CD4-positive, alpha-beta T cell (primary cell): ENCODE measurements around the gene PRKAR1B. TPM values are rescaled to one million over a fixed set of nuclear protein-coding genes. Genes with fewer than 3 reads are reported as not detected.

Experiments used
- ATAC-seq: fragments of 200-7000 bp; cut with Tn5 transposase; one replicate; pipeline ENCODE4 v1.10.0; 2022; ENCODE audit warnings: mild to moderate bottlenecking; ENCODE audit not compliant: poor library complexity
- CTCF ChIA-PET: fragments of 350-600 bp; sonication (Branson Sonifier 250); formaldehyde crosslinking; loops from one replicate; lab custom pipeline; 2021; ENCODE audit warnings: antibody characterized with exemption, inconsistent platforms; lab: Charles Lee
- POLR2A ChIA-PET: fragments of 350-600 bp; sonication (Branson Sonifier 250); formaldehyde crosslinking; loops from one replicate; lab custom pipeline; 2021; ENCODE audit warnings: antibody characterized with exemption, inconsistent platforms; lab: Charles Lee
- DNase-seq, 14 experiments: peaks; one replicate each; pipeline ENCODE4 v3.0.0-alpha.2; 2013 to 2020; ENCODE audit warnings: mixed read lengths in 2 of 14
- H3K27ac ChIP-seq, 2 donors: one replicate each; pipeline versions ENCODE4 v1.5.1 to v1.7.0; 2013; ENCODE audit warnings: low read length in 2 of 2, low read depth in 1 of 2, mild to moderate bottlenecking in 1 of 2
- H3K27me3 ChIP-seq, 2 experiments: 1 replicate in 1 of 2; 2 replicates in 1 of 2; pipeline versions ENCODE4 v1.6.1 to v1.7.0; 2013; ENCODE audit warnings: low read length in 2 of 2, control low read depth in 1 of 2, mild to moderate bottlenecking in 1 of 2, moderate library complexity in 1 of 2; ENCODE audit not compliant: insufficient read depth in 2 of 2, control insufficient read depth in 1 of 2
- H3K36me3 ChIP-seq: one replicate; pipeline ENCODE4 v1.6.1; 2013; ENCODE audit warnings: low read length, control low read depth; ENCODE audit not compliant: insufficient read depth
- H3K4me1 ChIP-seq: one replicate; pipeline ENCODE4 v1.6.1; 2013; ENCODE audit warnings: low read length, control low read depth; ENCODE audit not compliant: insufficient read depth
- H3K4me3 ChIP-seq: one replicate; pipeline ENCODE4 v1.5.1; 2013; ENCODE audit warnings: mild to moderate bottlenecking, low read length, moderate library complexity
- H3K9me3 ChIP-seq, 2 experiments: 1 replicate in 1 of 2; 2 replicates in 1 of 2; pipeline versions ENCODE4 v1.6.1 to v1.7.0; 2013; ENCODE audit warnings: low read length in 2 of 2, mild to moderate bottlenecking in 2 of 2, control low read depth in 1 of 2, moderate library complexity in 1 of 2; ENCODE audit not compliant: control insufficient read depth in 1 of 2, insufficient read depth in 1 of 2
- H3K27ac Mint-ChIP-seq: one replicate; pipeline ENCODE4 v1.8.0; 2020; ENCODE audit warnings: mixed read lengths
- H3K27me3 Mint-ChIP-seq: one replicate; pipeline ENCODE4 v1.8.0; 2021; ENCODE audit warnings: mixed read lengths
- H3K36me3 Mint-ChIP-seq: one replicate; pipeline ENCODE4 v1.8.0; 2021; ENCODE audit warnings: low read depth, mixed read lengths
- H3K4me1 Mint-ChIP-seq: one replicate; pipeline ENCODE4 v1.8.0; 2021; ENCODE audit warnings: low read depth, mixed read lengths
- H3K4me3 Mint-ChIP-seq: one replicate; pipeline ENCODE4 v1.8.0; 2020; ENCODE audit warnings: mild to moderate bottlenecking, mixed read lengths
- H3K9me3 Mint-ChIP-seq: one replicate; pipeline ENCODE4 v1.8.0; 2020; ENCODE audit warnings: mixed read lengths
- intact Hi-C, 2 experiments: fragments of 100-400 bp; cut with DNase I in 1 of 2; cut with micrococcal nuclease in 1 of 2; formaldehyde crosslinking; loops; one replicate each; pipeline versions ENCODE4 v1.15.1 to v1.9.0; 2023 to 2025; cut with DNase I, micrococcal nuclease
- total RNA-seq, 174 experiments: library from RNA in 2 of 174; stranded (reverse) in 2 of 174; gene quantifications; one replicate each; pipeline ENCODE4 v1.2.3 and lab custom pipeline; 2021 to 2026
- TF ChIP-seq, protein P1 (sequence below): fragments of 200-600 bp; IDR thresholded peaks from one replicate; pipeline ENCODE4 v1.8.0; 2022; ENCODE audit warnings: antibody characterized with exemption, mild to moderate bottlenecking

PRKAR1B gene
- total RNA-seq, 2 experiments from 2014 or later, result 18.8 to 19.5 TPM

DNA sequence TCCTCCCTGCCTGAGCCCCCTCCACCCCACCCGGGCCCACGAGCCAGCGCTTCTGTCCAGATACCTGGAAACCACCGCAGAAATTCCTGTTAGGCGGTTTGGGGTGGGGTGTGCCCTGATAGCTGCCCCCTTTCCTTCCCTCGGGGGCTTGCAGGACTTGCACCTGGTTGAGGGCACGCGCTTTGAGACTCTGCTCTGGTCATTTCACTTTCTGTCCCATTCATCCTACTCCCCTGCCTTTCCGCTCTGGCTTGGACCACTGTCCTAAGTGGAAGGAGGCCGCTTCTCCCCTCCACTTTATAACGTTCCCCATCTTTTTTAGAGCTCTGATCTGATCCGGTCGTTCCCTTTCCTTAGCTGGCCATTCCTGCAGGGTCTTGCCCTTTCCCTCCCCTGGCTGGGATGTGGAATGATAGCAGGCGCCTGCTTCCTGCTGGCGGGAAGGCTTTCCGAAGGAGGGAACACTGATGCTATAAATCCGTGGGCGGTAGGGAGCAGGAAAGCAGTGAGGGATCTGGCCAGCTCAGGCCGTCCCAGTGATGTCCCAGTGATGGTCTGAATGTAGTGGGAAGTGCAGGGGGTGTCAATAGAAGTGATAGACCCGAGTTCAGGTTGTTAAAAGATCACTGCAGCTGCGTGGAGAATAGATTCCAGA is 852 bp upstream of the PRKAR1B start:
- H3K27me3 Mint-ChIP-seq, result no peaks in the 10 kb centered on the region
- ATAC-seq (no peak), DNase-seq (no peak)
- H3K9me3 Mint-ChIP-seq, result no peaks in the 10 kb centered on the region
- Histone ChIP-seq H3K36me3 (peaks cover 12% of the 10 kb centered on the region), H3K4me3 (peak overlapping the region; percentile 29), H3K27ac (no peak overlapping the region), H3K9me3 (no peaks in the 10 kb centered on the region), H3K4me1 (peaks cover 21% of the 10 kb centered on the region), H3K27me3 (no peaks in the 10 kb centered on the region)
- H3K4me3 Mint-ChIP-seq, result peak overlapping the region; percentile 91
- intact Hi-C loops, result loop anchor here (5.0 kb wide), 2 partner anchors 146 to 149 kb away; partner anchors contain the start of gene GET4 (in 1 of the 2)
- TF ChIP-seq, protein P1, sequence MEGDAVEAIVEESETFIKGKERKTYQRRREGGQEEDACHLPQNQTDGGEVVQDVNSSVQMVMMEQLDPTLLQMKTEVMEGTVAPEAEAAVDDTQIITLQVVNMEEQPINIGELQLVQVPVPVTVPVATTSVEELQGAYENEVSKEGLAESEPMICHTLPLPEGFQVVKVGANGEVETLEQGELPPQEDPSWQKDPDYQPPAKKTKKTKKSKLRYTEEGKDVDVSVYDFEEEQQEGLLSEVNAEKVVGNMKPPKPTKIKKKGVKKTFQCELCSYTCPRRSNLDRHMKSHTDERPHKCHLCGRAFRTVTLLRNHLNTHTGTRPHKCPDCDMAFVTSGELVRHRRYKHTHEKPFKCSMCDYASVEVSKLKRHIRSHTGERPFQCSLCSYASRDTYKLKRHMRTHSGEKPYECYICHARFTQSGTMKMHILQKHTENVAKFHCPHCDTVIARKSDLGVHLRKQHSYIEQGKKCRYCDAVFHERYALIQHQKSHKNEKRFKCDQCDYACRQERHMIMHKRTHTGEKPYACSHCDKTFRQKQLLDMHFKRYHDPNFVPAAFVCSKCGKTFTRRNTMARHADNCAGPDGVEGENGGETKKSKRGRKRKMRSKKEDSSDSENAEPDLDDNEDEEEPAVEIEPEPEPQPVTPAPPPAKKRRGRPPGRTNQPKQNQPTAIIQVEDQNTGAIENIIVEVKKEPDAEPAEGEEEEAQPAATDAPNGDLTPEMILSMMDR, result no peak
- H3K36me3 Mint-ChIP-seq, result peaks cover 37% of the 10 kb centered on the region
- peak overlapping the region; percentile 11 for H3K27ac Mint-ChIP-seq
- ChIA-PET POLR2A (interaction anchor here (1.0 kb wide), 1 partner anchor 144 kb away, joined by 4 read pairs; no protein-coding TSS in a partner anchor), CTCF (no interaction called here)
- peaks cover 33% of the 10 kb centered on the region for H3K4me1 Mint-ChIP-seq

DNA sequence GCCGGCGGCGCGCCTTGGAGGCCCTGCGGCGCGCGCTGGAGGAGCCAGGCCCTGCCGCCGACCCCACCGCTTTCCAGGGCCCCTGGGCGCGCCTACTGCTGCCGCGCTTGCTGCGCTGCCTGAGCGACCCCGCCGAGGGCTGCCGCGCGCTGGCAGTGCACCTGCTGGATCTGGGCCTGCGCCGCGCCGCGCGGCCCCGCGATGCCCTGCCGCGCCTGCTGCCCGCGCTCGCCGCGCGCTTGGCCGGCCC is 302 bp downstream of the PRKAR1B start:
- no peak for DNase-seq
- POLR2A ChIA-PET, result interaction anchor here (0.7 to 1.6 kb wide), 3 partner anchors 108 to 375 kb away, joined by 3 to 4 read pairs (median 3); partner anchors contain the start of gene COX19
- CTCF ChIA-PET, result no interaction called here
- TF ChIP-seq, protein P1, result no peak
- peaks cover 0 to 9% of the 10 kb centered on the region in 2 experiments for H3K9me3 ChIP-seq
- ATAC-seq, result peak; percentile 40
- H3K27me3 Mint-ChIP-seq, result no peaks in the 10 kb centered on the region
- peaks cover 1% of the 10 kb centered on the region for H3K9me3 Mint-ChIP-seq
- intact Hi-C loops, result loop anchor here (1.0 to 5.0 kb wide), 3 partner anchors 142 to 151 kb away; partner anchors contain the start of gene GET4 (in 1 of the 2)
- H3K36me3 ChIP-seq, result peaks cover 16% of the 10 kb centered on the region
- H3K27ac ChIP-seq, result no peak overlapping the region
- H3K4me1 Mint-ChIP-seq, result peaks cover 26% of the 10 kb centered on the region
- H3K4me3 ChIP-seq, result peak overlapping the region; percentile 73
- H3K36me3 Mint-ChIP-seq, result peaks cover 43% of the 10 kb centered on the region
- no peaks in the 10 kb centered on the region for H3K27me3 ChIP-seq
- H3K4me3 Mint-ChIP-seq, result no peak overlapping the region
- H3K4me1 ChIP-seq, result peaks cover 21% of the 10 kb centered on the region
- H3K27ac Mint-ChIP-seq, result no peak overlapping the region

DNA sequence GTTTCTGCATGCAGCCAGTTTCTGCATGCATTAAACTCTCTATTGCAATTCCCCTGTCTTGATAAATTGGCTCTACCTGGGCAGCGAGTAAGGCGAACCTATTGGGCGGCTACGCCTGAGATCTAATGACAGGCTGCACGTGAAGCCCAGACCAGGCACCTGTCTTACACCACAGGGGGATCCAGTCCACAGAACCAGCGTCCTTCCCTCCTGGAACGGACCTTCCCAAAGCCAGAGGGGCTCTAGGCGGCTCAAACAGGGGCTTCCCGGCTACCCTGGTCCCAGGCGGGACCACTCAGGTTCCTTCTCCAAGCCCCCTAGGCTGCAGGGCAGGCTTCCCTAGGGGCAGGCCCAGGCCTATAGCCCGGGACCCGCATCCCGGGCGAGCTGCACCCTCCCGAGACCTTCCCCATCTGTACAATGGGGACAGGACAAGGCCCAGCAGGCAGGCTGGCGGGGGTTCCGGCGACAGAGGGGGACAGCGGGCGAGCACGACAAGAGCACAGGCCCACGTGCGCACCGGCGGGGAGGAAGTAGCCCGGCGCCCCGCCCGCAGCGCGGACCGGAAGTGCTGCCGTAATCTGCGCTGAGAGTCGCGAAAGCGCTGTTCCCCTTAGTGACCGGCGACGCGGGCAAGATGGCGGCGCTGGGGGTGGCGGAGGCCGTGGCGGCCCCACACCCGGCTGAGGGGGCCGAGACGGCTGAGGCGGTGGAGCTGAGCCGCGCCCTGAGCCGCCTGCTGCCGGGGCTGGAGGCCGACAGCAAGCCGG is 812 bp downstream of the PRKAR1B start, which contains the start of gene DNAAF5:
TSS of gene DNAAF5 (plus strand) at position 616 of the 770 bp plus-strand sequence. CDS start at position 638, 22 bp downstream.
- H3K27ac ChIP-seq, result peak within 1 kb of the TSS; percentile 62 to 64
- ATAC-seq (peak; percentile 89), DNase-seq (peak; percentile 74 to 92 (median 82))
- peaks cover 26% of the 10 kb centered on the region for H3K4me1 Mint-ChIP-seq
- no peaks in the 10 kb centered on the region for H3K27me3 Mint-ChIP-seq
- TF ChIP-seq, protein P1, result no peak
- peak within 1 kb of the TSS; percentile 36 for H3K27ac Mint-ChIP-seq
- H3K36me3 ChIP-seq, result peaks cover 16% of the 10 kb centered on the region
- H3K9me3 ChIP-seq, result peaks cover 0 to 11% of the 10 kb centered on the region in 2 experiments
- POLR2A ChIA-PET, result interaction anchor here (0.9 to 1.6 kb wide), 3 partner anchors 13 to 249 kb away, joined by 3 to 4 read pairs (median 3); partner anchors contain the start of gene COX19
- H3K4me3 Mint-ChIP-seq, result peak within 1 kb of the TSS; percentile 86
- peak within 1 kb of the TSS; percentile 73 for H3K4me3 ChIP-seq
- peaks cover 21% of the 10 kb centered on the region for H3K4me1 ChIP-seq
- H3K9me3 Mint-ChIP-seq, result peaks cover 3% of the 10 kb centered on the region
- H3K27me3 ChIP-seq, result no peaks in the 10 kb centered on the region
- peaks cover 41% of the 10 kb centered on the region for H3K36me3 Mint-ChIP-seq
- CTCF ChIA-PET, result no interaction called here
- intact Hi-C loops, result loop anchor here (1.0 to 5.0 kb wide), 3 partner anchors 142 to 151 kb away; partner anchors contain the start of gene GET4 (in 1 of the 2)
